GM19372 (cell line): ENCODE measurements around the gene CALD1.

Experiments
- ATAC-seq: cut with Tn5 transposase; IDR thresholded peaks from one replicate; pipeline ENCODE4 v1.9.1; 2021; ENCODE audit warnings: mild to moderate bottlenecking, low read depth, moderate library complexity; ENCODE audit not compliant: unreplicated experiment

CALD1 gene

GRCh38 chr7:134986363-134987251 lies 207.2 kb downstream of the CALD1 start, which contains the start of gene AGBL3:
AGBL3 (plus strand) TSS chr7:134986508; CDS start chr7:134987934, 1,426 bp downstream.
- ATAC-seq = peak; percentile 87

- no peak for ATAC-seq
Measured at GRCh38 chr7:134988161-134988560, 208.7 kb downstream of the CALD1 start.

DNA sequence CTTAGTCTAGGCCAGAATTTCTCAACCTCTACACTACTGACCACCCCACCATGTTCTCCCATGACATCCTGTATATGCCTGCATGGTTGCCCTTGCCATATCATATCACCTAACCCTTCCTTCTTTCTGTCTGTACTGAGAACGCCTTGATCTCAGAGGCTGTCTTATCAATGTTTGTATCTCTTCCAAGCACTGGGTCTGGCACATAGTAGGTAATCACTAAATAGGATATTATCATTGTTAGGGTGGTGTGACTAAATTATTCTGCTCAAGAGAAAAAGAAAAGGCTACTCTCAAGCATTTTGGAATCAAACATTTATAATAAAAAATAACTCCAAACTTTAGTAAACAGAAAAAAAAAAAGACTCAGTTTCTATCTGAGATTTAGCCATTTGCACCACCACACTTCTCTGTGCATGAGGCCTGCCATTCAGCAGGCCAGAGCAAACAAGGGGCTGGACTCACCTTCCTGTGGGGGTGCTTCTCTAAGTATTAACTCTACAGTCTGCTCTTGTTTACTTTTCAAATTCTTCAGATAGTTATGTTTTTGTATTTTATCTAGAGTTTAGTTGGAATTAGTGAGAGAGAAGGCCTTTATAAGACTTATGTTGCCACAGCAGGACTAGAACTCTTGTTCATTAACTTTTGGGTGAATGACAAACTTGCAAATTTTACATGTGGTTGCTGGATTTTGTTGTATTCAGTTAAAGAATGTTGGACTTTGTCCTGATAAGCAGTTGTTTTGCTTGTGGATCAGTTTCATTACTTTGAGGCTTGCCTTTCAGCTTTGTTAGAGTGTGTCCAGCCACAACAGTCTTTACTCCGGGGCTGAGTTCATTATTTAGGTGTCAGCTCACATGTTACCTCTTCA lies 212.3 kb downstream of the CALD1 start:
- no peak for ATAC-seq

- ATAC-seq = peak; percentile 66
Measured at GRCh38 chr7:134992626-134993179, 213.3 kb downstream of the CALD1 start.

DNA sequence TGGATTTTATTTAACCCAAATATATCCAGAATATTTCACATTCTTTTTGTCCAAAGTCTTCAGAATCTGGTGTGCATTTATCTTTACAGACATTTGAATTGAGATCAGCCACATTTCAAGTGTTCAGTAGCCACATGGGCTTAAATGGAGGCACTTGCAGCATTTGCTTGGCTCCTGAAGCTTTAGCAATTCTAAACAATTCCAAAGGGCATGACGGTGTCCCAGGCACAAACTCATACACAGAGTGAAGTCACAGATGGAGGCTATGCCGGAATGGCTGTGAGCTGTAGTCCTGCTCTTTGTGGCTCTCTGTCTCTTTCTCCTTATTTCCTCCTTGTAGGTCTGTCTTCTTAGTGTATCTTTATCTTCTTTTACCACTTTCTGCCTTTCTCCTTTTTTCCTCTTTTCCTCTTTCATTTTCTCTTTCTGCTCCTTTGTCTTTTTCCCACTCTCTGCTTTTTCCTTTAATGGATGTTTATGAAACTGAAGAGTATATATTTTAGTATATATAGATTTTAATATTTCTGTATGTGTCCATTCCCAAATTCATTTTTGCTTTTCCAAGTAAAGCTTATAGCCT lies 214.5 kb downstream of the CALD1 start:
- ATAC-seq = no peak

DNA sequence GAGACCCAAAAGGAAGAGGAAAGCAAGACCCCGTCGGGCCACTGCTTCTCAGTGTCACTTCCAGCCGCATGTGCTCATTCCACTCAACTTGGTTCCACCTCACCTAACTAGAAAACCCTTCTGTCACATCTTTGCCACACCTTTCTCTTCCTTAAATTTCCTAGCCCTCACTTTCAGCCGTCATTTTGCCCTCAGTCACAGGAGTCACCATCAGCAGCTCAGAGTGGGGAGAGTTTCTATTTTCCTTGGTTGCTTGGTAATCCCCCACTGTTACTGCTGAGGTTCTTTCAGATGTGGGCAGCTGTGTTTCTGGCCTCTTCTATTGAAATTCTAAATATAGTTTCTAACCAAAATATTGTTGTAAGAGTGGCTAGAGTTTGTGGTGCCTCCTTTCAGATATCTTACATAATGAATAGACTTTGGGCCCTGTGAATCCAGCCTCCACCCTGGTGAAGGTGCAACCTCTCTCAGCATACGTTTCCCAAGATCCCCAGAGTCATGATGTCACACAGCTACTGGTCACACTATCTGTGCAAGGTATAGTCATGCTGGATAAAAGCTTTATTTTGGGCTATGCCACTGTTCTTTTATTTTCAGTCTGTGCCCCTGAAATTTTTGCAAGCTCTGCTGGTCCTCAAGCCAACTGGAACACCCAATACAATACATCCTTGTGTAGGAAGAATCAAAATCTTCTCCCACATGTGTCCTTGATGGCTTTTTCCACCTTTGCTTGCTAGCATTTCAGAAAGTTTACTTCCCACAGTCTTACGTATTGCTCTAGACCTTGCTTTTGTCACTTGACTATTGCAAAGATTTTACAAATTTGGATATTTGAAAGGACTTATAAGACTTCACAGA lies 216.0 kb downstream of the CALD1 start:
- ATAC-seq = peak; percentile 39

- peak; percentile 44 for ATAC-seq
Measured at GRCh38 chr7:134996097-134996550, 216.7 kb downstream of the CALD1 start.

GRCh38 chr7:134997214-134997885 lies 217.9 kb downstream of the CALD1 start:
- no peak for ATAC-seq

DNA sequence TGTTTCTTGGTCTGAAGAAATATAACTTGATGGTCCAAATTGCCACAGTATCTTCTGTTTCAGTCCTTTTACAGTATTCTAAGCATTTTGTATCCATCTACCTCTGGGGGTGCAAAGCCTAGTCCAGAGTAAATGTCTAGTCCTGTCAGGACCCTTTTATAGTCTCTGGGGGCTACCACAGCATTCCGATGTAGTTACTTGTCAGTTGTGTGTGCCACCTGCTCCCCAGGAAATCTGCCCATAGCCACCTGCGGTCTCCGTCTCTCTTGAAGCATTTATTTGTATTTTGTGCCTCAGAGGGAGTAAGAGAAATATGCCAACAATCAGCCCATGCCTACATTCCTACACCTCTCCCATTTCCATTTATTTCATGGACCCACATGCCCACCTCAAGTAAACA lies 219.7 kb downstream of the CALD1 start:
- no peak for ATAC-seq

GRCh38 chr7:135001390-135002165 lies 222.1 kb downstream of the CALD1 start:
- ATAC-seq = no peak

DNA sequence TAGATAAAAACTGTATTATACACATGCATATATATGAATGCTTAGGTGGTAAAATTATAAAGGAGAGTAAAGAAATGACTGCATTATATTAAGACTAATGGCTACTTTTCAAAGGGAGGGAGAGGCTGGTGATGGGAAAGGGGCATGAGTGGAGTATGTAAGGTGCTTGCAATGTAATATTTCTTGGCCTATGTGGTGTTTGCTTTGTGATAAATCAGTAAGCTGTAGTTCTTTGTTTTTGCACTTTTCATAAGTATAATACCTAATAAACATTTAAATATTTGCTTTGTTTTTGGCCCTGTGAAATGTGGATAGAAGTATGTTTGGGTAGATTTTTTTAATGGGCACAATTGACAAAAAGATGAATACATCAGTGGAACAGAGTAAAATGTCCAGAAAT lies 232.8 kb downstream of the CALD1 start:
- no peak for ATAC-seq
